ENCODE results near the gene COX5A. TPM values are rescaled to one million over a fixed set of nuclear protein-coding genes. Genes with fewer than 3 reads are reported as not detected.

The COX5A gene
- polyA plus RNA-seq, 1 donor from 2014 or later = 155 TPM

DNA sequence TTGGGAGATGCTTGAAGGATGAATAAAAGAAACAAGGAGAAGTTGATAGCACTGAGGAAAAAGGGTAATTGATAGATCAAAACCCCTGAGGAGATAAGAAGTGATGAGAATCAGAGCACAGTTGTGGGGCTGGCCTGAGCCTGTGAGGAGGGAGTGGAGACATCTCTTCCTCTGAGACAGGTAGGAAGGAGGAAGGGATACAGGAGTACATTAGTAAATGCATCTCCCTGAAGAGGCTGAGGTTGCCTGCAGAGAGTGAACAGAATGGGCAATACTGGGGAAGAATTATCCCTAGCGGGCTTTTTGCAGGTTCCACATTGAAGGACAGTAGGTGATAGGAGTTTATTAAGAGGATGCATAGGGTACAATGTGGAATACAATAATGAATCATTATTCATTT is 40.2 kb upstream of the COX5A start:
- no peaks in the 10 kb centered on the region for H3K9me3 ChIP-seq (ENCODE audit: low read length)
- no peak overlapping the region for H3K4me2 ChIP-seq (ENCODE audit: low read length)
- H2AFZ ChIP-seq (ENCODE audit: low read depth, low read length) = no peak overlapping the region
- H3K27me3 ChIP-seq (ENCODE audit: insufficient read depth, low read depth, low read length) = no peaks in the 10 kb centered on the region
- no peak overlapping the region for H3K4me3 ChIP-seq (ENCODE audit: low read length)
- H3K9me2 ChIP-seq (ENCODE audit: insufficient read depth, low read length) = no peaks in the 10 kb centered on the region
- TF ChIP-seq, protein P1, sequence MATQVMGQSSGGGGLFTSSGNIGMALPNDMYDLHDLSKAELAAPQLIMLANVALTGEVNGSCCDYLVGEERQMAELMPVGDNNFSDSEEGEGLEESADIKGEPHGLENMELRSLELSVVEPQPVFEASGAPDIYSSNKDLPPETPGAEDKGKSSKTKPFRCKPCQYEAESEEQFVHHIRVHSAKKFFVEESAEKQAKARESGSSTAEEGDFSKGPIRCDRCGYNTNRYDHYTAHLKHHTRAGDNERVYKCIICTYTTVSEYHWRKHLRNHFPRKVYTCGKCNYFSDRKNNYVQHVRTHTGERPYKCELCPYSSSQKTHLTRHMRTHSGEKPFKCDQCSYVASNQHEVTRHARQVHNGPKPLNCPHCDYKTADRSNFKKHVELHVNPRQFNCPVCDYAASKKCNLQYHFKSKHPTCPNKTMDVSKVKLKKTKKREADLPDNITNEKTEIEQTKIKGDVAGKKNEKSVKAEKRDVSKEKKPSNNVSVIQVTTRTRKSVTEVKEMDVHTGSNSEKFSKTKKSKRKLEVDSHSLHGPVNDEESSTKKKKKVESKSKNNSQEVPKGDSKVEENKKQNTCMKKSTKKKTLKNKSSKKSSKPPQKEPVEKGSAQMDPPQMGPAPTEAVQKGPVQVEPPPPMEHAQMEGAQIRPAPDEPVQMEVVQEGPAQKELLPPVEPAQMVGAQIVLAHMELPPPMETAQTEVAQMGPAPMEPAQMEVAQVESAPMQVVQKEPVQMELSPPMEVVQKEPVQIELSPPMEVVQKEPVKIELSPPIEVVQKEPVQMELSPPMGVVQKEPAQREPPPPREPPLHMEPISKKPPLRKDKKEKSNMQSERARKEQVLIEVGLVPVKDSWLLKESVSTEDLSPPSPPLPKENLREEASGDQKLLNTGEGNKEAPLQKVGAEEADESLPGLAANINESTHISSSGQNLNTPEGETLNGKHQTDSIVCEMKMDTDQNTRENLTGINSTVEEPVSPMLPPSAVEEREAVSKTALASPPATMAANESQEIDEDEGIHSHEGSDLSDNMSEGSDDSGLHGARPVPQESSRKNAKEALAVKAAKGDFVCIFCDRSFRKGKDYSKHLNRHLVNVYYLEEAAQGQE (IDR thresholded peaks at IDR 0.05; ENCODE audit: borderline replicate concordance) = no peak
- TF ChIP-seq RAD21 (conservative IDR thresholded peaks at IDR 0.05) = no peak
- no peak for TF ChIP-seq EZH2 (IDR thresholded peaks at IDR 0.05; ENCODE audit: borderline replicate concordance, insufficient read depth, low read length, poor library complexity, severe bottlenecking)
- TF ChIP-seq, protein P2, sequence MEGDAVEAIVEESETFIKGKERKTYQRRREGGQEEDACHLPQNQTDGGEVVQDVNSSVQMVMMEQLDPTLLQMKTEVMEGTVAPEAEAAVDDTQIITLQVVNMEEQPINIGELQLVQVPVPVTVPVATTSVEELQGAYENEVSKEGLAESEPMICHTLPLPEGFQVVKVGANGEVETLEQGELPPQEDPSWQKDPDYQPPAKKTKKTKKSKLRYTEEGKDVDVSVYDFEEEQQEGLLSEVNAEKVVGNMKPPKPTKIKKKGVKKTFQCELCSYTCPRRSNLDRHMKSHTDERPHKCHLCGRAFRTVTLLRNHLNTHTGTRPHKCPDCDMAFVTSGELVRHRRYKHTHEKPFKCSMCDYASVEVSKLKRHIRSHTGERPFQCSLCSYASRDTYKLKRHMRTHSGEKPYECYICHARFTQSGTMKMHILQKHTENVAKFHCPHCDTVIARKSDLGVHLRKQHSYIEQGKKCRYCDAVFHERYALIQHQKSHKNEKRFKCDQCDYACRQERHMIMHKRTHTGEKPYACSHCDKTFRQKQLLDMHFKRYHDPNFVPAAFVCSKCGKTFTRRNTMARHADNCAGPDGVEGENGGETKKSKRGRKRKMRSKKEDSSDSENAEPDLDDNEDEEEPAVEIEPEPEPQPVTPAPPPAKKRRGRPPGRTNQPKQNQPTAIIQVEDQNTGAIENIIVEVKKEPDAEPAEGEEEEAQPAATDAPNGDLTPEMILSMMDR (IDR thresholded peaks at IDR 0.05; ENCODE audit: poor library complexity, severe bottlenecking) = no peak
- no peak for TF ChIP-seq EP300 (conservative IDR thresholded peaks at IDR 0.05; ENCODE audit: poor library complexity, severe bottlenecking)
- no peak for TF ChIP-seq SMC3 (conservative IDR thresholded peaks at IDR 0.05; ENCODE audit: poor library complexity)
- TF ChIP-seq POLR2AphosphoS5 (IDR thresholded peaks at IDR 0.05) = no peak
- TF ChIP-seq MXI1 (conservative IDR thresholded peaks at IDR 0.05; ENCODE audit: poor library complexity, severe bottlenecking) = no peak
- no peak for TF ChIP-seq TAF1 (IDR thresholded peaks at IDR 0.05; ENCODE audit: low read depth)
- no peak overlapping the region for H3K9ac ChIP-seq (ENCODE audit: low read length)
- no peaks in the 10 kb centered on the region for H3F3A ChIP-seq (ENCODE audit: insufficient read depth, low read length, poor library complexity, severe bottlenecking)
- H3K79me2 ChIP-seq (replicated peaks; ENCODE audit: insufficient read depth, low read length) = no peaks in the 10 kb centered on the region
- no peaks in the 10 kb centered on the region for H3K36me3 ChIP-seq (ENCODE audit: insufficient read depth, low read length)
- H4K20me1 ChIP-seq (ENCODE audit: insufficient read depth) = no peaks in the 10 kb centered on the region
- no peak overlapping the region for H3K27ac ChIP-seq (ENCODE audit: low read length)

DNA sequence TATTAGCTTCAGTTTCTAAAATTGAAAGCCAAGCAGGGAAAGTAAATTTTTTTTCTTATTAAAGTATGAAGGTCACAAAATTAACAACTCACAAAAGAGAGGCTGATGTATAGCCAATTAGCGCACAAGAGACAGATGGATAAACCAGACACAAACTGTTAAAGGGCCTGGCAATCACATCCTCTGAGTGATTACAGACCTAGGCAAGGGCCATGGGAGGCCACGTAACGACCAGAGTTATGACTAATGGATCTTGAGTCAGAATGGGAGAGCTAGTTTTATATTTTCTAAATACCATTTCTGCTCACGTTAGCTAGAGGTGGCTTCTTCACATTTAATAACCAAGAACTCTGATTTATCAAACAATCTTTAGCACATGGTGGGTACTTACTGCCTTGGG is 39.7 kb upstream of the COX5A start:
- no peak overlapping the region for H3K4me2 ChIP-seq (ENCODE audit: low read length)
- no peak for TF ChIP-seq EZH2 (IDR thresholded peaks at IDR 0.05; ENCODE audit: borderline replicate concordance, insufficient read depth, low read length, poor library complexity, severe bottlenecking)
- TF ChIP-seq TAF1 (IDR thresholded peaks at IDR 0.05; ENCODE audit: low read depth) = no peak
- TF ChIP-seq MXI1 (conservative IDR thresholded peaks at IDR 0.05; ENCODE audit: poor library complexity, severe bottlenecking) = no peak
- TF ChIP-seq RAD21 (conservative IDR thresholded peaks at IDR 0.05) = no peak
- TF ChIP-seq SMC3 (conservative IDR thresholded peaks at IDR 0.05; ENCODE audit: poor library complexity) = no peak
- no peak for TF ChIP-seq EP300 (conservative IDR thresholded peaks at IDR 0.05; ENCODE audit: poor library complexity, severe bottlenecking)
- TF ChIP-seq POLR2AphosphoS5 (IDR thresholded peaks at IDR 0.05) = no peak
- TF ChIP-seq, protein P2 (IDR thresholded peaks at IDR 0.05; ENCODE audit: poor library complexity, severe bottlenecking) = no peak
- TF ChIP-seq, protein P1 (IDR thresholded peaks at IDR 0.05; ENCODE audit: borderline replicate concordance) = no peak
- H3K36me3 ChIP-seq (ENCODE audit: insufficient read depth, low read length) = no peaks in the 10 kb centered on the region
- no peak overlapping the region for H3K9ac ChIP-seq (ENCODE audit: low read length)
- no peaks in the 10 kb centered on the region for H4K20me1 ChIP-seq (ENCODE audit: insufficient read depth)
- no peaks in the 10 kb centered on the region for H3K9me3 ChIP-seq (ENCODE audit: low read length)
- no peaks in the 10 kb centered on the region for H3K27me3 ChIP-seq (ENCODE audit: insufficient read depth, low read depth, low read length)
- H3K79me2 ChIP-seq (replicated peaks; ENCODE audit: insufficient read depth, low read length) = no peaks in the 10 kb centered on the region
- no peaks in the 10 kb centered on the region for H3K9me2 ChIP-seq (ENCODE audit: insufficient read depth, low read length)
- no peak overlapping the region for H2AFZ ChIP-seq (ENCODE audit: low read depth, low read length)
- H3K27ac ChIP-seq (ENCODE audit: low read length) = no peak overlapping the region
- H3K4me3 ChIP-seq (ENCODE audit: low read length) = no peak overlapping the region
- H3F3A ChIP-seq (ENCODE audit: insufficient read depth, low read length, poor library complexity, severe bottlenecking) = no peaks in the 10 kb centered on the region

All from neural cell (in vitro differentiated cells).